HK-2 (cell line): ENCODE data around the gene RALGDS.
"Not testable (repeated sequence)": the region's sequence is repeated elsewhere in the genome, so short reads cannot be mapped to it uniquely, and the experiment has no call there.

Experiments
- DNase-seq: peaks from one replicate; pipeline ENCODE4 v3.0.0-alpha.2; 2018; ENCODE audit not compliant: unreplicated experiment

Gene RALGDS

DNA sequence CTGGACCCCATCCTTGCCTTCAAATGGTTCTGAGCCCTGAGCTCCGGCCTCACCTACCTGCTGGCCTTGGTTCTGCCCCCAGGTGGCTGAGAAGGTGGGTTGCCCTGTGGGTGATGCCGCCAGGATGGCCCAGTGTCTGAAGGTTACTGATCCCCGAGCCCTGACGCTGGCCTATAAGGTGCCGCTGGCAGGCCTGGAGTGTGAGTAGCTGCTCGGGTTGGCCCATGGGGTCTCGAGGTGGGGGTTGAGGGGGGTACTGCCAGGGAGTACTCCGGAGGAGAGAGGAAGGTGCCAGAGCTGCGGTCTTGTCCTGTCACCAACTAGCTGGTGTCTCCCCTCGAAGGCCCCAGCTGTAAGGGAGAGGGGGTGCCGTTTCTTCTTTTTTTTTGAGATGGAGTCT is 54.0 kb downstream of the RALGDS start:
- DNase-seq: no peak

DNA sequence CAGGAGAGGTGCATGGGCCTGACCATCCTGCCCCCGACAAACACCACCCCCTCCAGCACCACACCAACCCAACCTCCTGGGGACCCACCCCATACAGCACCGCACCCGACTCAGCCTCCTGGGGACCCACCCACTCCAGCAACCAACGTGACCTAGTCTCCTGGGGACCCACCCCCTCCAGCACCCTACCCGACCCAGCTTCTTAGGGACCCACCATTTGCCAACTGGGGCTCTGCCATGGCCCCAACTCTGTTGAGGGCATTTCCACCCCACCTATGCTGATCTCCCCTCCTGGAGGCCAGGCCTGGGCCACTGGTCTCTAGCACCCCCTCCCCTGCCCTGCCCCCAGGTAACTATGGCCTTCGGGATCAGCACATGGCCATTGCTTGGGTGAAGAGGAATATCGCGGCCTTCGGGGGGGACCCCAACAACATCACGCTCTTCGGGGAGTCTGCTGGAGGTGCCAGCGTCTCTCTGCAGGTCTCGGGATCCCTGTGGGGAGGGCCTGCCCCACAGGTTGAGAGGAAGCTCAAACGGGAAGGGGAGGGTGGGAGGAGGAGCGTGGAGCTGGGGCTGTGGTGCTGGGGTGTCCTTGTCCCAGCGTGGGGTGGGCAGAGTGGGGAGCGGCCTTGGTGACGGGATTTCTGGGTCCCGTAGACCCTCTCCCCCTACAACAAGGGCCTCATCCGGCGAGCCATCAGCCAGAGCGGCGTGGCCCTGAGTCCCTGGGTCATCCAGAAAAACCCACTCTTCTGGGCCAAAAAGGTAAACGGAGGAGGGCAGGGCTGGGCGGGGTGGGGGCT is 54.7 kb downstream of the RALGDS start:
- DNase-seq: no peak

DNA sequence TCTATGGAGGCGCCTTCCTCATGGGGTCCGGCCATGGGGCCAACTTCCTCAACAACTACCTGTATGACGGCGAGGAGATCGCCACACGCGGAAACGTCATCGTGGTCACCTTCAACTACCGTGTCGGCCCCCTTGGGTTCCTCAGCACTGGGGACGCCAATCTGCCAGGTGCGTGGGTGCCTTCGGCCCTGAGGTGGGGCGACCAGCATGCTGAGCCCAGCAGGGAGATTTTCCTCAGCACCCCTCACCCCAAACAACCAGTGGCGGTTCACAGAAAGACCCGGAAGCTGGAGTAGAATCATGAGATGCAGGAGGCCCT is 56.0 kb downstream of the RALGDS start:
- no peak for DNase-seq

DNA sequence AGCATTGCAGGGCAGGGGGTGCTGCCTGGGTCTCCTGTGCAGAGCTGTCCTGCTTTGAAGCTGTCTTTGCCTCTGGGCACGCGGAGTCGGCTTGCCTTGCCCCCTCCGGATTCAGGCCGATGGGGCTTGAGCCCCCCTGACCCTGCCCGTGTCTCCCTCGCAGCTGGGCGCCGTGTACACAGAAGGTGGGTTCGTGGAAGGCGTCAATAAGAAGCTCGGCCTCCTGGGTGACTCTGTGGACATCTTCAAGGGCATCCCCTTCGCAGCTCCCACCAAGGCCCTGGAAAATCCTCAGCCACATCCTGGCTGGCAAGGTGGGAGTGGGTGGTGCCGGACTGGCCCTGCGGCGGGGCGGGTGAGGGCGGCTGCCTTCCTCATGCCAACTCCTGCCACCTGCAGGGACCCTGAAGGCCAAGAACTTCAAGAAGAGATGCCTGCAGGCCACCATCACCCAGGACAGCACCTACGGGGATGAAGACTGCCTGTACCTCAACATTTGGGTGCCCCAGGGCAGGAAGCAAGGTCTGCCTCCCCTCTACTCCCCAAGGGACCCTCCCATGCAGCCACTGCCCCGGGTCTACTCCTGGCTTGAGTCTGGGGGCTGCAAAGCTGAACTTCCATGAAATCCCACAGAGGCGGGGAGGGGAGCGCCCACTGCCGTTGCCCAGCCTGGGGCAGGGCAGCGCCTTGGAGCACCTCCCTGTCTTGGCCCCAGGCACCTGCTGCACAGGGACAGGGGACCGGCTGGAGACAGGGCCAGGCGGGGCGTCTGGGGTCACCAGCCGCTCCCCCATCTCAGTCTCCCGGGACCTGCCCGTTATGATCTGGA is 56.6 kb downstream of the RALGDS start:
- DNase-seq: no peak

DNA sequence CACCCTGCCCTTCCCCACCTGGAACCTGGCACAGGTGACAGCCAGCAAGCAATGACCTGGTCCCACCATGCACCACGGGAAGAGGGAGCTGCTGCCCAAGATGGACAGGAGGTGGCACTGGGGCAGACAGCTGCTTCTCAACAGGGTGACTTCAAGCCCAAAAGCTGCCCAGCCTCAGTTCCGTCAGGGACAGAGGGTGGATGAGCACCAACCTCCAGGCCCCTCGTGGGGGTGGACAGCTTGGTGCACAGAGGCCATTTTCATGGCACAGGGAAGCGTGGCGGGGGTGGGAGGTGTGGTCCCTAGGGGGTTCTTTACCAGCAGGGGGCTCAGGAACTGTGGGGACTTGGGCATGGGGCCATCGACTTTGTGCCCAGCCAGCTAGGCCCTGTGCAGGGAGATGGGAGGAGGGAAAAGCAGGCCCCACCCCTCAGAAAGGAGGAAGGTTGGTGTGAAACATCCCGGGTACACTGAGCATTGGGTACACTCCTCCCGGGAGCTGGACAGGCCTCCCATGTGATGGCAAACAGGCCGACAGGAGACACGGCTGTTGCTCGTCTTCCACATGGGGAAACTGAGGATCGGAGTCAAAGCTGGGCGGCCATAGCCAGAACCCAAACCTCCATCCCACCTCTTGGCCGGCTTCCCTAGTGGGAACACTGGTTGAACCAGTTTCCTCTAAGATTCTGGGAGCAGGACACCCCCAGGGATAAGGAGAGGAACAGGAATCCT is 57.4 kb downstream of the RALGDS start:
- DNase-seq: no peak

DNA sequence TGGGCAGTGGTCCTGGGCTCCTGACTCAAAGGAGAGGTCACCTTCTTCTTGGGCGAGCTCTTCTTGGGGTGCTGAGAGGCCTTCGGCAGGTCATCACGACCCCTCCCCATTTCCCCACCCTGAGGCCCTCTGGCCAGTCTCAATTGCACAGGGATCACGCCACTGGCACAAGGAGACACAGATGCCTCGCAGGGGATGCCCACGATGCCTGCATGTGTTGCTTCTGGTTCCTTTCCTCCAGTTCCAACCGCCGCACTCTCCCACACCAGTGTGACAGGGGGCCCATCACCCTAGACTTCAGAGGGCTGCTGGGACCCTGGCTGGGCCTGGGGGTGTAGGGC is 57.9 kb downstream of the RALGDS start:
- no peak for DNase-seq

DNA sequence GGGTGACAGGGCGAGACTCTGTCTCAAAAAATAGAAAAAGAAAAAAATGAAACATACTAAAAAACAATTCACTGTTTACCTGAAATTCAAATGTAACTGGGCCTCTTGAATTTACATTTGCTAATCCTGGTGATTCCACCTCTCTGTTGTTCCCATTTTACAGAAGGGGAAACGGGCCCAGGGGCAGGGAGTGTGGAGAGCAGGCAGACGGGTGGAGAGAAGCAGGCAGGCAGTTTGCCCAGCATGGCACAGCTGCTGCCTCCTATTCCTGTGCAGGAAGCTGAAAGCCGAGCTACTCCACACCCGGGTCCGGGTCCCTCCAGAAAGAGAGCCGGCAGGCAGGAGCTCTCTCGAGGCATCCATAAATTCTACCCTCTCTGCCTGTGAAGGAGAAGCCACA is 58.5 kb downstream of the RALGDS start:
- not testable (repeated sequence) for DNase-seq

DNA sequence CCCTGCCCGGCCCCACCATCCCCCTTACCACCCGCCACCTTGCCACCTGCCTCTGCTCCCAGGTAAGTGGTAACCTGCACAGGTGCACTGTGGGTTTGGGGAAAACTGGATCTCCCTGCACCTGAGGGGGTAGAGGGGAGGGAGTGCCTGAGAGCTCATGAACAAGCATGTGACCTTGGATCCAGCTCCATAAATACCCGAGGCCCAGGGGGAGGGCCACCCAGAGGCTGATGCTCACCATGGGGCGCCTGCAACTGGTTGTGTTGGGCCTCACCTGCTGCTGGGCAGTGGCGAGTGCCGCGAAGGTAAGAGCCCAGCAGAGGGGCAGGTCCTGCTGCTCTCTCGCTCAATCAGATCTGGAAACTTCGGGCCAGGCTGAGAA is 59.3 kb downstream of the RALGDS start, which contains the start of gene CEL:
Gene CEL, plus strand, starts transcription at position 218 of the 382 bp plus-strand sequence. Its CDS starts 22 bp downstream, at position 240.
- DNase-seq: not testable (repeated sequence)

DNA sequence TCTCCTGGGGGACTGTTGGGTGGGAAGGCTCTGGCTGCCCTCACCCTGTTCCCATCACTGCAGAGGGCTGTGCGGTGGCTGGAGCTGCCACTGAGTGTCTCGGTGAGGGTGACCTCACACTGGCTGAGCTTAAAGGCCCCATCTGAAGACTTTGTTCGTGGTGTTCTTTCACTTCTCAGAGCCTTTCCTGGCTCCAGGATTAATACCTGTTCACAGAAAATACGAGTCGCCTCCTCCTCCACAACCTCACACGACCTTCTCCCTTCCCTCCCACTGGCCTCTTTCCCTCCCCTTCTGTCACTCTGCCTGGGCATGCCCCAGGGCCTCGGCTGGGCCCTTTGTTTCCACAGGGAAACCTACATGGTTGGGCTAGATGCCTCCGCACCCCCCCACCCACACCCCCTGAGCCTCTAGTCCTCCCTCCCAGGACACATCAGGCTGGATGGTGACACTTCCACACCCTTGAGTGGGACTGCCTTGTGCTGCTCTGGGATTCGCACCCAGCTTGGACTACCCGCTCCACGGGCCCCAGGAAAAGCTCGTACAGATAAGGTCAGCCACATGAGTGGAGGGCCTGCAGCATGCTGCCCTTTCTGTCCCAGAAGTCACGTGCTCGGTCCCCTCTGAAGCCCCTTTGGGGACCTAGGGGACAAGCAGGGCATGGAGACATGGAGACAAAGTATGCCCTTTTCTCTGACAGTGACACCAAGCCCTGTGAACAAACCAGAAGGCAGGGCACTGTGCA is 59.8 kb downstream of the RALGDS start:
- DNase-seq: not testable (repeated sequence)

DNA sequence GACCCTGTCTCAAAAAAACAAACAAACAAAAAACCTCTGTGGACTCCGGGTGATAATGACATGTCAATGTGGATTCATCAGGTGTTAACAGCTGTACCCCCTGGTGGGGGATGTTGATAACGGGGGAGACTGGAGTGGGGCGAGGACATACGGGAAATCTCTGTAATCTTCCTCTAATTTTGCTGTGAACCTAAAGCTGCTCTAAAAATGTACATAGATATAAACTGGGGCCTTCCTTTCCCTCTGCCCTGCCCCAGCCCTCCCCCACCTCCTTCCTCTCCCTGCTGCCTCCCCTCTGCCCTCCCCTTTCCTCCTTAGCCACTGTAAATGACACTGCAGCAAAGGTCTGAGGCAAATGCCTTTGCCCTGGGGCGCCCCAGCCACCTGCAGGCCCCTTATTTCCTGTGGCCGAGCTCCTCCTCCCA is 60.6 kb downstream of the RALGDS start:
- DNase-seq: no peak

DNA sequence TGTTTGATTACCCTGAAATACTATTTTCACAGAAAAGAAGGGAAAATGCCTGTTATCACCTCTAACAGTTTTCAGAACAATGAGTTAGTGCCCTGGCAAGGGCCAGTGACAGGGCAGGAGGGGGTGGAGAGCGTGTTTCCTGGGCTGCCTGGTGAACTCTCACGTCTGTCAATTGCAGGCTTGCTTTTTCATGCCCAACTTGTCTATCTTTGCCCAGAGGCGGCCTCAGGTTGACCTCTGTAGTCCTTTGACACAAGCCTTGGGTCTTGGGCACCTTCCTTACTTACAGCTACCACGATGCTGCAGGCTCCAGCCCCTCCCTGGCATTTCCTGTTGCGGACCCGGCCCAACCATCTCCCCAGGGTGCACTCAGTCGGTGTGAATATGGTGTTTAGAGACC is 61.4 kb downstream of the RALGDS start:
- DNase-seq: no peak

DNA sequence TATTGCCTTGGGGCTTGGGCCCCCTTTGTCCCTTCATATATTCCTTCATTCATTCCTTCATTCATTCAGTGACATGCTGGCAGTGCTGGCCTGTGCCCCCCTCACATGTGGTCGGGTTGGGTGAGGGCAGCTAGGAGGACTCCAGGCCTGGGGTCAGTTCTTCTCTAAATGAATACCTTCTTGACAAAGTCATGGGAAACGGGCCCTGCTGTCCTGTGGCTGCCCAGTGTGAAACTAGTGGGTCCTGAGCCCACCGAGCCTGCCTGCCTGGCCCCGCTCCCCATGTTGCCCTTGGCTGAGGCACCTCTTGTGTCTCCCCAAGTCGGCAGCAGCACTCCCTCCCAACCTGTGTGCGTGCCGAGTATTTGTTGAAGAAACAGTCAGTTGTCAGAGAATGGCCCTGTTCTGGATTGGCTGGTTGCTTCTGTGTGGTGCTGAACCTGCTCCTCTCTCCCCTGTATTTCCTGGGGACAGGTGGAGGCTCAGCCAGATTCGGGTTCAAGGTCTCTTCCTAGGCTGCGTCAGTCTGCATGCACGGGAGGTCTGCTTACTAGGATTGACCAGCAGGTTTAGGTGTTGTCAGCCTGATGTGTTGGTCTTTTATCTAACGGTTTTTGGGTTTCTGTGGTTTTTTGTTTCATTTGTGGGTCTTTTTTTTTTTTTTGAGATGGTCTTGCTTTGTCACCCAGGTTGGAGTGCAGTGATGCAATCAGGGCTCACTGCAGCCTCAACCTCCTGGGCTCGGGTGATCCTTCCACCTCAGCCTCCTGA is 62.3 kb downstream of the RALGDS start:
- no peak for DNase-seq

DNA sequence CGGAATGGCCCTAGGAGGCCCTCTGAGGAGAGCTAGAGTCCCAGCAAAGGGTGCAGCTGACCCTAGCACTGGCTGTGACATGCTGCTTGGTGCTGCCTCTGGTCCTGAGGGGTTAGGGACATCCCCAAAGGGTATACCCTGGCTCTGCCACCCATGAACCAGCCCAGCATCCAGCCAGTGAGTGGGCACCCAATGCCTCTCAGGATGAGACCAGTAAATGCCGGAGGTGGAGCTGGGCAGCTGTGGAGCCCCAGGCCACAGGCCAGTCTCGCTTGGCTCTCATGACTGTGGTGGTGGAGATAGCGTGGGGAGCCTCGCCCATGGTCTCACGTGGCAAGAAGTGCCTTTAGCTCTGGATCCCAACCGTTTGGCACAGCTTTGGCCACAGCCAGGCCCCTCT is 63.0 kb downstream of the RALGDS start:
- no peak for DNase-seq

DNA sequence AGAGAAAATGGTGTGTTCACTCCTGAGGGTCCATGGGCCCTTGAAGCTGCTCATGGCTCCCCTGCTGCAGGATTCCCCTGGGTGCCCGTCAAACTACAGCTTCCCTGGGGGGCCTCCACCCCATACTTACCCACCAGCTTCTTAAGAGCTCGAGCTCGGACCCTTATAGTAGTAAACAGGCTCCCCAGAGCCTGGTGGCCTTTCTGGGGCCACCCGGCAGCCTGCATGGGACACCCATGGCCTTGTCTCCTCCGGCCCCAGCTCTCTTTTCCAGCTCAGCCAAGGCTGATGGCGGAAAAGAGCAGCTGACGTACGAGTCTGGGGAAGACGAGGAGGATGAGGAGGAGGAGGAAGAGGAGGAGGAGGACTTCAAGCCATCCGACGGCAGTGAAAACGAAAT is 63.5 kb downstream of the RALGDS start:
- no peak for DNase-seq

DNA sequence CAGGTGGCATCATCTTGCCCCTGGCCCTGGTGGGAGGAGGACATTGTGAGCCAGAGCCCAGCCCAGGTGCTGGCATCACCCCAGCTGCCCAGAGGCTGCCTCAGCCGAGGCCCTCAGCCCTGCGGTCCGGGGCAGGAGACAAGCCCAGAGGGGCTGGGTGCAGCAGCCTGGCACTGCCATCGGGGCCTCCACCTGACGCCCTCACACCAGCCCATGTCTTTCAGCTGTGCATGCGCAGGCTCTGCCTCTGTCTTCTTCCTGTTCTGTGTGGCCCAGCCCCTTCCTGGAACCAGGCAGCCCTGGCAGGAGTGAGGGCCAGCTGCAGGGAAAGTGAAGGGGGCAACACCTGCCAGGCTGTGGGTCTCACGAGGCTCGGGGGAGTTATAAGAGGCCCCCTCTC is 64.0 kb downstream of the RALGDS start:
- DNase-seq: no peak

DNA sequence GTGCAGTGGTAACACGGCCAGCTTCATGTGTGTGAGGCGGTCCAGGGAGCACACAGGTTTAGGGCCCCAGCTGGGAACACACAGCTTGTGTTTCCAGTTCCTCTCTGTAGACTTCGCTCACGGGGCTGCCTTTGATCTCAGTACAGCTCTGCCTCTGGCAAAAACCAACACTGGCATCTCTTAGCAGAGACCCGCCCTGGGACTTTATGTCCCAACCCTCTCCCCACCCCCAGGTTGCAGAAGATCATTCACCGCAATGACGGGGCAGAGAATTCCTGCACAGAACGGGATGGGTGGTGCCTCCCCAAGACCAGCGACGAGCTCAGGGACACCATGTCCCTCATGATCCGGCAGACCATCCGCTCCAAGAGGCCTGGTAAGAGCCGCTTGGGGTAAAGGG is 64.5 kb downstream of the RALGDS start:
- no peak for DNase-seq

DNA sequence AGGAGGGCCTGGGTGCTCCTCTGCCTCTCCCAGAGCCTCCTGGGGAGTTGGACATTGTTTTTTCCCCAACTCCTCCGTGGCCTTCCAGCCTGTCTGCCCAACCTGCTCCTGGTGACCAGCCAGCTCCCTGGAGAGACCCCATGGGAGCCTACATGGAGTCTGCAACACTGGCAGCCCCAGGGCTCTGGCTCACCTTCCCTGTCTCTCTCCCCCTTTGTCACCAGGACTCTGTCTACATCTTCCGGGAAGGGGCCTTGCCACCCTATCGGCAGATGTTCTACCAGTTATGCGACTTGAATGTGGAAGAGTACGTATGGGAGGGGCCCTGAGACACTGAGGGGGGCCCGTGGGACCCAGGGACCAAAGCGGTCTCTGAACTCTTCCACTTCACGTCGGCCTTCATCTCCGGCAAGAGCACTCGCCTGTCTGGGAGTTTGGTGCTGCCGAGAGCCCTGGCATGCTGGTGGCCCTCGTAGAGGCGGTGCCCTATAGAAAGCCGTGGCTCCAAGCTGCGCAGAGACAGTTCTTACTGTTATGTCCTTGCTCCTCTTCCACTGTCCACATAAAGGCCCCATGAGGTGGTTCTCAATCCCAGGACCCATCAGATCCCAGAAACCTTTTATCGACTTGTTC is 65.1 kb downstream of the RALGDS start:
- DNase-seq: no peak

DNA sequence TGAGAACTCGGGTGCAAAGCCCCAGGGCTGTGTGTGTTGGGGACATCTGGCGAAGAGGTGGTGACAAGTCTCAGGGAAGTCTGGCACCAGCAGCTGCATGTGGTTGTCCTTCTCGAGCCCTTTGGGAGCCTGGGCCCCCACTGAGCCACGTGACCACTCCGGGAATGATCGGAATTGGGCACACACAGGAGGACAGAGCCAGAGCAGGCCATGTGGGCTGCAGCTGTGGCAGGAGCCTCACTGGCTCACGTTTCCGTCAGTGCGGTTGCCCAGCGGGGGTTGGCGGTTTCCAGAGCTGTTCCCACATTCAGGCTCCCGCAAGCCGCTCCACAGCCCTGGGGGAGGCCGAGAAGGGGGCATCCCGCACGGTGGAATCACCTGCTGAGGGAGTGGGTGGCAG is 66.1 kb downstream of the RALGDS start:
- no peak for DNase-seq

DNA sequence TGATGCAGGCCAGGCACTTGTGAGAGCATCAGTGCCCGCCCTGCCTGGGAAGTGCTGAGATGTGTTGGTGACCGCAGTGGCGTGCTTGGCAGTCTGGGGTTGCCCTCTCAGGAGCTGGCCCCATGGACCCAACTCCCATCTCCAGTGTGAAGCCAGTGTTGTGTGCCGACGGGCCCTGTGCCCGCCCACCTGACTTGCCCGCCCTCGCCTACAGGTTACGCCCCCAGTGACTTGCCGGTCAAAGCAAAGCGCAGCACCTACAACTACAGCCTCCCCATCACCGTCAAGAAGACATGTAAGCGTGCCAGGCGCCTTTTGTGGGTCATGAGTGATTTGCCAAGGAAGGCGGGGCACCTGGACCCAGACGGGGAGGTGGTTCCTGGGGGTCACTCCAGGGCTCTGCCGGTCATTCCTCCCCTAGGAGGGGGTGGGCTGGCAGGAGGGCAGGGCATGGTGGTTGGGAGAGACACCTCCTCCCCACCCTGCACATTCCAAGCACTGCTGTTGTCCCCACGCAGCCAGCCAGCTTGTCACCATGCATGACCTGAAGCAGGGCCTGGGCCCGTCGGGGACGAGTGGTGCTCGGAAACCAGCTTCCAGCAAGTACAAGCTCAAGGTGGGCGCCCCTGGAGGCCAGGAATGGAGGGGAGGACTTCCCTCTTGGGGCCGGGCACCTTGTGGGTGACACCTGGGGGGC is 66.7 kb downstream of the RALGDS start:
- no peak for DNase-seq

DNA sequence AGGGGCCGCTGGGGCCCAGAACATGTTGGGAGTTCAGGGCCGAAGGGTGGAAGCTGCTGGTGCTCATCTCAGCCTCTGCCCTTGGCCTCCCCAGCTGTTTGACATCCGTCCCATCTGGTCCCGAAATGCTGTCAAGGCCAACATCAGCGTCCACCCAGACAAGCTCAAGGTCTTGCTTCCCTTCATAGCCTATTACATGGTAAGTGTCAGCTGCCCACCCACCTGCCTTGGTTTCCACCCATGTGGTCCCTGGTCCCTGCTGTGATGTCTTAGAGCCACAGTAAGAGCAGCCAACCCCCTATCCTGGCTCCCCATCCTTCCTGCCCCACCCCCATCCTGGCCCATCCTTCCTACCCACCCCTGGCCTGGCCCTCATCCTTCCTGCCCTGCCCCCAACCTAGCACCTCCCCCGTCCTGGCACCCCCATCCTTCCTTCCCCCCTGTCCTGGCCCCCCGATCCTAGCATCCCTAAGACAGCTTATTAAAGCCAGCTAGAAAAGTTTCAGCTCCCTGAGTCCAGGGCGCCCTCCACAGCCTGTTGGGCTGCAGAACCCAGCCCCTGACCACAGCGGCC is 69.0 kb downstream of the RALGDS start:
- DNase-seq: no peak
